Activated naive CD4-positive, alpha-beta T cell treated with anti-CD3 and anti-CD28 coated beads, Interleukin-2, amount 50 U/mL, for 16 hours (primary cell): Measurements from ENCODE around the gene MEIG1.
"Not testable (repeated sequence)": the region's sequence is repeated elsewhere in the genome, so short reads cannot be mapped to it uniquely, and the experiment has no call there.

ENCODE experiments used
- DNase-seq: peaks from one replicate; pipeline ENCODE4 v3.0.0-alpha.2; 2020

The MEIG1 gene

GRCh38 chr10:14959221-14960057, at the start of gene MEIG1:
Gene MEIG1, plus strand, starts transcription at chr10:14959388. Its CDS starts 7,081 bp downstream, at chr10:14966469.
- DNase-seq: peak; percentile 90

- DNase-seq: no peak
These were observed 48.2 kb upstream of the MEIG1 start for GRCh38 chr10:14910953-14911352.

- no peak for DNase-seq
These were observed 47.4 kb upstream of the MEIG1 start for GRCh38 chr10:14911801-14912200.

- DNase-seq: no peak
These were observed 42.6 kb upstream of the MEIG1 start for GRCh38 chr10:14916600-14916999.

- no peak for DNase-seq
These were observed 41.4 kb upstream of the MEIG1 start for GRCh38 chr10:14917827-14918226.

- no peak for DNase-seq
These were observed 40.2 kb upstream of the MEIG1 start for GRCh38 chr10:14918964-14919363.

GRCh38 chr10:14924013-14924412, 35.2 kb upstream of the MEIG1 start:
- no peak for DNase-seq

GRCh38 chr10:14925268-14925667, 33.9 kb upstream of the MEIG1 start:
- no peak for DNase-seq

GRCh38 chr10:14926061-14926470, 33.1 kb upstream of the MEIG1 start:
- DNase-seq: no peak

GRCh38 chr10:14926722-14927416, 32.3 kb upstream of the MEIG1 start:
- no peak for DNase-seq

GRCh38 chr10:14930610-14931009, 28.6 kb upstream of the MEIG1 start:
- no peak for DNase-seq

- DNase-seq: no peak
These were observed 22.6 kb upstream of the MEIG1 start for GRCh38 chr10:14936584-14936983.

- not testable (repeated sequence) for DNase-seq
These were observed 20.2 kb upstream of the MEIG1 start for GRCh38 chr10:14938971-14939370.

- not testable (repeated sequence) for DNase-seq
These were observed 16.8 kb upstream of the MEIG1 start for GRCh38 chr10:14942147-14942949.

- not testable (repeated sequence) for DNase-seq
These were observed 16.2 kb upstream of the MEIG1 start for GRCh38 chr10:14942950-14943338.

- no peak for DNase-seq
These were observed 14.1 kb upstream of the MEIG1 start for GRCh38 chr10:14945108-14945507.

GRCh38 chr10:14947268-14947667, 11.9 kb upstream of the MEIG1 start:
- no peak for DNase-seq

- no peak for DNase-seq
These were observed 9.9 kb upstream of the MEIG1 start for GRCh38 chr10:14949291-14949690.

GRCh38 chr10:14952851-14953423, 6.3 kb upstream of the MEIG1 start:
- DNase-seq: no peak

- DNase-seq: no peak
These were observed 5.7 kb upstream of the MEIG1 start for GRCh38 chr10:14953424-14954000.

- peak; percentile 87 for DNase-seq
These were observed 5.0 kb upstream of the MEIG1 start, which contains the start of gene DCLRE1C for GRCh38 chr10:14954001-14954770. Gene DCLRE1C, minus strand, starts transcription at chr10:14954096. Its CDS starts 86 bp downstream, at chr10:14954010.

- DNase-seq: no peak
These were observed 4.3 kb upstream of the MEIG1 start for GRCh38 chr10:14954934-14955333.
